GM18508 (cell line): ENCODE measurements around the gene BANP.
"Not testable (repeated sequence)": the region's sequence is repeated elsewhere in the genome, so short reads cannot be mapped to it uniquely, and the experiment has no call there.

Experiments
- ATAC-seq: cut with Tn5 transposase; IDR thresholded peaks from one replicate; pipeline ENCODE4 v1.9.1; 2021; ENCODE audit warnings: moderate number of reproducible peaks; ENCODE audit not compliant: insufficient read depth, unreplicated experiment

The BANP gene

GRCh38 chr16:87988596-87988995 is 37.4 kb downstream of the BANP start:
- not testable (repeated sequence) for ATAC-seq

- not testable (repeated sequence) for ATAC-seq
Measured at GRCh38 chr16:87990254-87990653, 39.0 kb downstream of the BANP start.

- not testable (repeated sequence) for ATAC-seq
Measured at GRCh38 chr16:87992142-87992541, 40.9 kb downstream of the BANP start.

GRCh38 chr16:87993901-87994300 is 42.7 kb downstream of the BANP start:
- ATAC-seq, result no peak

- ATAC-seq, result no peak
Measured at GRCh38 chr16:87995644-87996043, 44.4 kb downstream of the BANP start.

- no peak for ATAC-seq
Measured at GRCh38 chr16:87996962-87997880, 46.0 kb downstream of the BANP start.

- not testable (repeated sequence) for ATAC-seq
Measured at GRCh38 chr16:87998184-87998793, 47.1 kb downstream of the BANP start.

GRCh38 chr16:87998992-87999391 is 47.8 kb downstream of the BANP start:
- not testable (repeated sequence) for ATAC-seq

- ATAC-seq, result no peak
Measured at GRCh38 chr16:88002211-88002610, 51.0 kb downstream of the BANP start.

GRCh38 chr16:88002749-88003148 is 51.5 kb downstream of the BANP start:
- no peak for ATAC-seq

- ATAC-seq, result no peak
Measured at GRCh38 chr16:88003316-88003715, 52.1 kb downstream of the BANP start.

- ATAC-seq, result no peak
Measured at GRCh38 chr16:88003736-88004135, 52.5 kb downstream of the BANP start.

- ATAC-seq, result no peak
Measured at GRCh38 chr16:88004391-88004790, 53.2 kb downstream of the BANP start.

- ATAC-seq, result no peak
Measured at GRCh38 chr16:88005181-88005581, 53.9 kb downstream of the BANP start.

GRCh38 chr16:88005968-88006367 is 54.7 kb downstream of the BANP start:
- ATAC-seq, result no peak

- ATAC-seq, result no peak
Measured at GRCh38 chr16:88007321-88007731, 56.1 kb downstream of the BANP start.

GRCh38 chr16:88008840-88009239 is 57.6 kb downstream of the BANP start:
- ATAC-seq, result no peak

GRCh38 chr16:88009563-88010342 is 58.5 kb downstream of the BANP start:
- no peak for ATAC-seq

GRCh38 chr16:88010343-88010967 is 59.2 kb downstream of the BANP start:
- ATAC-seq, result no peak

- ATAC-seq, result no peak
Measured at GRCh38 chr16:88010968-88011483, 59.8 kb downstream of the BANP start.
